Gastrocnemius medialis (tissue), 4 donors: ENCODE data around the gene ADCYAP1R1. TPM values are rescaled to one million over a fixed set of nuclear protein-coding genes. Genes with fewer than 3 reads are reported as not detected.

ENCODE experiments used
- ATAC-seq, 2 donors: fragments of 150-250 bp; one replicate each; pipeline ENCODE4 v1.9.1; 2016
- DNase-seq, 2 donors: peaks; one replicate each; pipeline ENCODE4 v3.0.0-alpha.2; 2019
- H3K27ac ChIP-seq, 4 donors: fragments of 200-600 bp; sonication (generic); 1 replicate in 1 of 4; 2 replicates in 3 of 4; pipeline ENCODE4 v1.5.1; 2016 to 2018; ENCODE audit warnings: mild to moderate bottlenecking in 2 of 4, moderate library complexity in 1 of 4
- H3K27me3 ChIP-seq, 3 donors: fragments of 200-600 bp; sonication (generic) in 2 of 3; 1 replicate in 1 of 3; 2 replicates in 2 of 3; pipeline versions ENCODE4 v1.5.1 to v1.6.0; 2016 to 2019; ENCODE audit warnings: mild to moderate bottlenecking in 1 of 3, moderate library complexity in 1 of 3
- H3K36me3 ChIP-seq, 2 donors: fragments of 200-600 bp; sonication (generic) in 1 of 2; one replicate each; pipeline ENCODE4 v1.5.1; 2017 to 2018
- H3K4me1 ChIP-seq, 2 donors: fragments of 200-600 bp; sonication (generic) in 1 of 2; one replicate each; pipeline ENCODE4 v1.5.1; 2016 to 2017; ENCODE audit warnings: mild to moderate bottlenecking in 2 of 2
- H3K4me3 ChIP-seq, 4 donors: fragments of 200-600 bp; sonication (generic) in 3 of 4; 1 replicate in 1 of 4; 2 replicates in 3 of 4; pipeline ENCODE4 v1.5.1; 2016 to 2019; ENCODE audit warnings: mild to moderate bottlenecking in 2 of 4
- H3K9me3 ChIP-seq, 3 donors: fragments of 200-600 bp; sonication (generic) in 2 of 3; 1 replicate in 1 of 3; 2 replicates in 2 of 3; pipeline ENCODE4 v1.5.1; 2016 to 2019
- POLR2A ChIP-seq, 2 donors: fragments of 450-650 bp; IDR thresholded peaks; one replicate each; pipeline ENCODE4 v1.6.1; 2017; ENCODE audit warnings: antibody characterized with exemption in 2 of 2, mild to moderate bottlenecking in 2 of 2, moderate library complexity in 2 of 2
- in situ Hi-C, 4 donors: fragments of 200-750 bp; cut with MboI; loops; one replicate each; pipeline versions ENCODE4 v1.15.0 to v1.8.0; 2017; ENCODE audit warnings: low sequenced_read_pairs in 4 of 4
- intact Hi-C: fragments of 100-400 bp; cut with DNase I; formaldehyde crosslinking; loops from one replicate; pipeline ENCODE4 v1.15.1; 2023; ENCODE audit warnings: low total_unique reads
- total RNA-seq, 4 donors: library from RNA; depleted of rRNA; stranded (reverse); fragments of >200 nt; gene quantifications; one replicate each; pipeline versions ENCODE4 v1.1.0 to v1.2.3, GENCODE V29; 2016
- TF ChIP-seq, protein P1 (sequence below), 5 experiments: fragments of 450-650 bp in 3 of 5; fragments of 200-600 bp in 2 of 5; sonication (generic) in 2 of 5; IDR thresholded peaks in 4 of 5; conservative IDR thresholded peaks in 1 of 5; 1 replicate in 4 of 5; 2 replicates in 1 of 5; pipeline ENCODE4 v1.5.1; 2016 to 2019; ENCODE audit warnings: antibody characterized with exemption in 5 of 5, mild to moderate bottlenecking in 3 of 5, moderate library complexity in 3 of 5

The ADCYAP1R1 gene
- total RNA-seq, 4 donors from 2014 or later: 0.05 to 0.33 (median 0.21) TPM

DNA sequence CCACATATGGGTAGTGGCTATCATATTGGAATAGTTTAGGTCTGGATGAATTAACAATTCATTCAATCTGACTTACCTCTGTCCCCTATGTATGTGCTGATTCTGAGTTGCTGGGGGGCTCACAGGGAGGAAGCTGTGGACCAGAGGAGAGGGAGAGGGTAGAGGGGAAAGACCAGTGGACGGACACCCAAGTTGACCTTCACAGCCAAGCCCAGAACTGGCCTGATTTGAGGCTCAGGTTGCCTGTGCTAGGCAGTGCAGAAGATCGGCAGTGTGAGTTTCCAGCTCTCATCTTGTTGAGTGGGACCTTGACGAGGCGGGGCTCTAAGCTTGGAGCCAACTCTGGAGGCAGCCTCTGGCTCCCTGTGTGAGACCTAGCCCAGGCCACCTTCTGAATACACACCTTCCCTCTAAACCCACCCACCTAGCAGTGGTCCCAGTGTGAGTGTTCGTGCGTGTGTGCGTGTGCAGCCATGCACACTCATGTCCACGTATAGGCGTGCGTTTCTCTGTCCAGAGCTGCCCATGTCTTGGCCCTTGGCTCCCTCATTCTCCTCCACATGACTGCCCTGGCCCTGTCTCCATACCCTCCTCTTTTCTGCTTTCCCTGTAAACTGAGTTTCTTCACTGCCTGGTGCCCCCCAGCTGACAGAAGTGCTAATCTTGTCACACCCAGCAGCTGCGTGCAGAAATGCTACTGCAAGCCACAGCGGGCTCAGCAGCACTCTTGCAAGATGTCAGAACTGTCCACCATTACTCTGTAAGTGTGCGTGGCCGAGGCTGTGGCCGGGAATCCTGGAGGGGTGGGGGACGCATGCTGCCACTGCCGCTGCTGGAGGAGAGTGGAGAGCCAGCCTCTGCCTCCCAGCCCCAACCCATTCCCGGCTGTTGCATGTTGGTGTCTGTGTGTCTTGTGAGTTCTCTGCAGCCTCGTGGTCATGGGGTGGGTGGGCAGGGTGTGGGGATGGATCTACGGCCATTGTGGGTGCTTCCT lies 47.6 kb downstream of the ADCYAP1R1 start:
- Histone ChIP-seq H3K4me3 (no peak overlapping the region), H3K4me1 (no peaks in the 10 kb centered on the region), H3K36me3 (no peaks in the 10 kb centered on the region), H3K9me3 (no peaks in the 10 kb centered on the region), H3K27ac (no peak overlapping the region), H3K27me3 (no peaks in the 10 kb centered on the region)
- in situ Hi-C loops: no loop called here
- TF ChIP-seq, protein P1, sequence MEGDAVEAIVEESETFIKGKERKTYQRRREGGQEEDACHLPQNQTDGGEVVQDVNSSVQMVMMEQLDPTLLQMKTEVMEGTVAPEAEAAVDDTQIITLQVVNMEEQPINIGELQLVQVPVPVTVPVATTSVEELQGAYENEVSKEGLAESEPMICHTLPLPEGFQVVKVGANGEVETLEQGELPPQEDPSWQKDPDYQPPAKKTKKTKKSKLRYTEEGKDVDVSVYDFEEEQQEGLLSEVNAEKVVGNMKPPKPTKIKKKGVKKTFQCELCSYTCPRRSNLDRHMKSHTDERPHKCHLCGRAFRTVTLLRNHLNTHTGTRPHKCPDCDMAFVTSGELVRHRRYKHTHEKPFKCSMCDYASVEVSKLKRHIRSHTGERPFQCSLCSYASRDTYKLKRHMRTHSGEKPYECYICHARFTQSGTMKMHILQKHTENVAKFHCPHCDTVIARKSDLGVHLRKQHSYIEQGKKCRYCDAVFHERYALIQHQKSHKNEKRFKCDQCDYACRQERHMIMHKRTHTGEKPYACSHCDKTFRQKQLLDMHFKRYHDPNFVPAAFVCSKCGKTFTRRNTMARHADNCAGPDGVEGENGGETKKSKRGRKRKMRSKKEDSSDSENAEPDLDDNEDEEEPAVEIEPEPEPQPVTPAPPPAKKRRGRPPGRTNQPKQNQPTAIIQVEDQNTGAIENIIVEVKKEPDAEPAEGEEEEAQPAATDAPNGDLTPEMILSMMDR (IDR thresholded peaks at IDR 0.05 in 4 of 5, conservative IDR thresholded peaks at IDR 0.05 in 1 of 5): no peak
- TF ChIP-seq POLR2A (IDR thresholded peaks at IDR 0.05): no peak
- intact Hi-C loops: no loop called here
- ATAC-seq: no peak
- no peak for DNase-seq

DNA sequence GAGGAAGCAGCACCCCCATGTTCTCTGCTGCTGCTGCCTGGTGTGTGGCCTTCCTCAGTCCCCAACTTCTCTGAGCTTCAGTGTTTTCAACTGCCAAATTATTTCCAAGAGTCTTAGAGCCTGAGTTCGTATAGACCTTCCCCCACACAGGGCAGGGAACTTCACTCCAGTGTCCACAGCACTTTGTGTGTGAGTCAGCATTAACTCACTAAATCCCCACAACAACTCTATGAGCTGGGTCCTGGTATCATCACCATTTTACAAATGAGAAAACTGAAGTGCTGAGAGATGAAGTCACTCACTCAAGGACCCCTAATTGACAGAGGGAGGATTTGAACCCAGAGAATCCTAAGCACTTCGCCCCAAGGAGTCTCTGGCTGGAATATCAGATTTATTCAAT lies 48.3 kb downstream of the ADCYAP1R1 start:
- no peaks in the 10 kb centered on the region for H3K36me3 ChIP-seq
- intact Hi-C loops: no loop called here
- in situ Hi-C loops: no loop called here
- H3K27ac ChIP-seq: no peak overlapping the region
- TF ChIP-seq, protein P1 (IDR thresholded peaks at IDR 0.05 in 4 of 5, conservative IDR thresholded peaks at IDR 0.05 in 1 of 5): no peak
- TF ChIP-seq POLR2A (IDR thresholded peaks at IDR 0.05): no peak
- H3K4me3 ChIP-seq: no peak overlapping the region
- H3K27me3 ChIP-seq: no peaks in the 10 kb centered on the region
- H3K9me3 ChIP-seq: no peaks in the 10 kb centered on the region
- ATAC-seq (no peak), DNase-seq (no peak)
- H3K4me1 ChIP-seq: no peaks in the 10 kb centered on the region

- H3K36me3 ChIP-seq: no peaks in the 10 kb centered on the region
- no peak overlapping the region for H3K4me3 ChIP-seq
- no peaks in the 10 kb centered on the region for H3K27me3 ChIP-seq
- intact Hi-C loops: no loop called here
- no peaks in the 10 kb centered on the region for H3K9me3 ChIP-seq
- H3K27ac ChIP-seq: no peak overlapping the region
- no peaks in the 10 kb centered on the region for H3K4me1 ChIP-seq
- no peak for ATAC-seq
- TF ChIP-seq POLR2A (IDR thresholded peaks at IDR 0.05): no peak
- DNase-seq: no peak
- in situ Hi-C loops: no loop called here
Observed at GRCh38 chr7:31100871-31101270, 48.8 kb downstream of the ADCYAP1R1 start.

DNA sequence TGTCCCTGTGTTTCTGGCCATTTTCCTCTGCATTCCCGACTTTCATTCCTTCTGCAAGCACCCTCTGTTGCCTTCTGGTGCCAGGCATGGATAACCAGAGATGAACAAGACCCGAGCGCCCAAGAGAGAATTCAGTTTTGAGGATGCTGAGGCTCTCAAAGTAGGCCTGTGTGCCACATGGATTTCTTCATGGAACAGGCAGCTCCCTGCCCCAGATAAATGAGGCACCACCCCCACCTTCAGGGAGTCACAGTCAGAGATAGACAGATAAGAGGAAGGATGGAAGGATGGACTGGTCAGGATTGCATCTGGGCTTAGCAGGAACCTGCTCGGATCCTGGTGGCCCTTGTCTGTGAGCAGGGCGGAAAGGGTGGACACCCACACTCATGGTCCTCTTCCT lies 49.4 kb downstream of the ADCYAP1R1 start:
- TF ChIP-seq, protein P1 (IDR thresholded peaks at IDR 0.05 in 4 of 5, conservative IDR thresholded peaks at IDR 0.05 in 1 of 5): no peak
- TF ChIP-seq POLR2A (IDR thresholded peaks at IDR 0.05): no peak
- H3K9me3 ChIP-seq: no peaks in the 10 kb centered on the region
- H3K4me1 ChIP-seq: no peaks in the 10 kb centered on the region
- intact Hi-C loops (no loop called here), in situ Hi-C loops (no loop called here)
- DNase-seq (no peak), ATAC-seq (no peak)
- H3K4me3 ChIP-seq: no peak overlapping the region
- no peaks in the 10 kb centered on the region for H3K27me3 ChIP-seq
- no peak overlapping the region for H3K27ac ChIP-seq
- no peaks in the 10 kb centered on the region for H3K36me3 ChIP-seq

GRCh38 chr7:31102151-31102972 lies 50.3 kb downstream of the ADCYAP1R1 start:
- in situ Hi-C loops (no loop called here), intact Hi-C loops (no loop called here)
- no peaks in the 10 kb centered on the region for H3K27me3 ChIP-seq
- no peaks in the 10 kb centered on the region for H3K9me3 ChIP-seq
- no peak for DNase-seq
- no peaks in the 10 kb centered on the region for H3K36me3 ChIP-seq
- no peak overlapping the region for H3K4me3 ChIP-seq
- no peak overlapping the region for H3K27ac ChIP-seq
- H3K4me1 ChIP-seq: no peaks in the 10 kb centered on the region
- ATAC-seq: no peak
- TF ChIP-seq, protein P1 (IDR thresholded peaks at IDR 0.05 in 4 of 5, conservative IDR thresholded peaks at IDR 0.05 in 1 of 5): no peak
- TF ChIP-seq POLR2A (IDR thresholded peaks at IDR 0.05): no peak
